PC-9 (cell line): Measurements from ENCODE around the gene MRPL18. TPM values are rescaled to one million over a fixed set of nuclear protein-coding genes. Genes with fewer than 3 reads are reported as not detected.
A peak's percentile ranks its signal among the peaks of the same experiment; 100 is the strongest.

Experiments used
- BruUV-seq: library from RNA; stranded (reverse); fragments of 400-500 nt; replicated peaks from 2 replicates; lab custom pipeline; 2021; lab: Mats Ljungman, UMichigan
- CTCF ChIA-PET: fragments of 300-600 bp; sonication (Branson Sonifier 250); formaldehyde crosslinking; loops from one replicate; lab custom pipeline; 2022; ENCODE audit warnings: antibody characterized with exemption; lab: Charles Lee
- POLR2A ChIA-PET: fragments of 300-600 bp; sonication (Branson Sonifier 250); formaldehyde crosslinking; loops from one replicate; lab custom pipeline; 2022; ENCODE audit warnings: antibody characterized with exemption; ENCODE audit not compliant: unreplicated experiment; lab: Charles Lee
- DNase-seq, 2 experiments: peaks; one replicate each; pipeline versions ENCODE4 v3.0.0 to v3.0.0-alpha.2; 2015 to 2022; ENCODE audit warnings: mixed read lengths in 1 of 2
- H2AFZ ChIP-seq: fragments of 200-600 bp; sonication (generic); 2 replicates; pipeline ENCODE4 v1.8.1; 2017; ENCODE audit warnings: antibody characterized with exemption
- H3F3A ChIP-seq: fragments of 200-600 bp; sonication (generic); 2 replicates; pipeline ENCODE4 v1.8.1; 2017; ENCODE audit warnings: antibody characterized with exemption, mild to moderate bottlenecking, low read depth; ENCODE audit not compliant: insufficient read depth
- H3K27ac ChIP-seq: fragments of 200-600 bp; sonication (generic); 2 replicates; pipeline ENCODE4 v1.6.1; 2016; ENCODE audit warnings: mixed run types
- H3K27me3 ChIP-seq: fragments of 200-600 bp; sonication (generic); 2 replicates; pipeline ENCODE4 v1.6.1; 2016; ENCODE audit warnings: low read depth, mixed run types; ENCODE audit not compliant: insufficient read depth
- H3K36me3 ChIP-seq: fragments of 200-600 bp; sonication (generic); 2 replicates; pipeline ENCODE4 v1.6.1; 2016; ENCODE audit warnings: low read depth, mixed run types
- H3K4me1 ChIP-seq: fragments of 200-600 bp; sonication (generic); replicated peaks from 2 replicates; pipeline ENCODE4 v1.6.1; 2016; ENCODE audit warnings: mixed run types; ENCODE audit not compliant: insufficient read depth
- H3K4me2 ChIP-seq: fragments of 200-600 bp; sonication (generic); 2 replicates; pipeline ENCODE4 v1.6.1; 2017; ENCODE audit warnings: mixed run types
- H3K4me3 ChIP-seq: fragments of 200-600 bp; sonication (generic); 2 replicates; pipeline ENCODE4 v1.6.1; 2016; ENCODE audit warnings: mixed run types
- H3K79me2 ChIP-seq: fragments of 200-600 bp; sonication (generic); 2 replicates; pipeline ENCODE4 v1.6.1; 2017; ENCODE audit warnings: low read depth, mixed run types
- H3K9me2 ChIP-seq: fragments of 200-600 bp; sonication (generic); 2 replicates; pipeline ENCODE4 v1.8.1; 2017; ENCODE audit warnings: mild to moderate bottlenecking; ENCODE audit not compliant: insufficient read depth
- H3K9me3 ChIP-seq: fragments of 200-600 bp; sonication (generic); 2 replicates; pipeline ENCODE4 v1.8.1; 2016; ENCODE audit warnings: low read depth; ENCODE audit not compliant: insufficient read depth
- H4K20me1 ChIP-seq: fragments of 200-600 bp; sonication (generic); 2 replicates; pipeline ENCODE4 v1.8.1; 2017; ENCODE audit not compliant: insufficient read depth
- EZH2 ChIP-seq: fragments of 200-600 bp; sonication (generic); IDR thresholded peaks from 2 replicates; pipeline ENCODE4 v1.8.0; 2017; ENCODE audit warnings: antibody characterized with exemption, low read depth
- intact Hi-C: fragments of 100-400 bp; cut with micrococcal nuclease; formaldehyde crosslinking; loops from one replicate; pipeline ENCODE4 v1.10.0; 2022; ENCODE audit not compliant: unreplicated experiment
- total RNA-seq: library from RNA; stranded (reverse); gene quantifications from 2 replicates; pipeline ENCODE4 v1.2.3, GENCODE V29; 2021
- TF ChIP-seq, protein P1 (sequence below): fragments of 200-600 bp; sonication (generic); conservative IDR thresholded peaks from 2 replicates; pipeline ENCODE4 v1.6.1; 2017; ENCODE audit warnings: mixed run types, antibody characterized with exemption, mild to moderate bottlenecking, moderate library complexity

The MRPL18 gene
- total RNA-seq, 1 experiment from 2014 or later = 54.4 TPM

DNA sequence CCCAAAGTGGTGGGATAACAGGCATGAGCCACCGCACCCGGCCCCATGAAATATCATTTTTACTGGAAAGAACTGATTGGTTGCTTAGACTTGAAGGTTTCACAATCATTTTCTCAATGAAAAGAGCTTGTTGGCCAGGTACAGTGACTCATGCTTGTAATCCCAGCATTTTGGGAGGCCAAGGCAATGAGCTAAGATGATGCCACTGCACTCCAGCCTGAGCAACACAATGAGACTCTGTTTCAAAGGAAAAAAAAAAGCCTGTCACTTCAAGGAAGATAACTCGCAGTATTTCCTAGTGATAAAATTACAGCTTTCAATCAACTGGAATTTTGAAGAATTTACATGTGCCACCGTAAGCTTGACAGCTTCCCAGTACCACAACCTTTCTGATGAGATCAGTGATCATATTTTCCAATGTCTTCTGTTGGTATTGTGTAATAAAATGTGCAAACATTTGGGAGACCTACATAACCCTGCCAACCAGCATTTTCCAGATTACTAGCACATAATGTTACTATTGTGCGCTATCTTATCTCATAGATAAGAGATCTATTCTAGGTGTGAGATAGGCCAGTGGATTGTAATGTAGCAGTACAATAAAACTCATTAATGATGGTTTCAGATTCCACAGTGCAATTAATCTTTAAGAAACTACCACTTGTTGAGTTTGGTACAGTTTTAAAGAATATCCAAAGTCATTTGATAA, 17.0 kb downstream of the MRPL18 start:
- no peaks in the 10 kb centered on the region for H3K27me3 ChIP-seq
- H3K36me3 ChIP-seq = no peaks in the 10 kb centered on the region
- intact Hi-C loops = no loop called here
- no peak overlapping the region for H2AFZ ChIP-seq
- ChIA-PET CTCF (interaction anchor here (0.6 to 0.8 kb wide), 2 partner anchors 17 to 81 kb away, joined by 3 to 4 read pairs; partner anchors contain the start of gene MRPL18), POLR2A (interaction anchor here (0.7 to 0.9 kb wide), 2 partner anchors 14 to 17 kb away, joined by 6 to 10 read pairs; partner anchors contain the start of gene MRPL18)
- H3K79me2 ChIP-seq = no peaks in the 10 kb centered on the region
- peaks cover 10% of the 10 kb centered on the region for H3K4me1 ChIP-seq
- H3K27ac ChIP-seq = peak overlapping the region; percentile 46
- no TSS peak for BruUV-seq
- no peak overlapping the region for H3K4me3 ChIP-seq
- H3K9me2 ChIP-seq = no peaks in the 10 kb centered on the region
- peak; percentile 18 to 85 for DNase-seq
- no peaks in the 10 kb centered on the region for H4K20me1 ChIP-seq
- H3F3A ChIP-seq = peaks cover 10% of the 10 kb centered on the region
- no peak for TF ChIP-seq EZH2
- TF ChIP-seq, protein P1, sequence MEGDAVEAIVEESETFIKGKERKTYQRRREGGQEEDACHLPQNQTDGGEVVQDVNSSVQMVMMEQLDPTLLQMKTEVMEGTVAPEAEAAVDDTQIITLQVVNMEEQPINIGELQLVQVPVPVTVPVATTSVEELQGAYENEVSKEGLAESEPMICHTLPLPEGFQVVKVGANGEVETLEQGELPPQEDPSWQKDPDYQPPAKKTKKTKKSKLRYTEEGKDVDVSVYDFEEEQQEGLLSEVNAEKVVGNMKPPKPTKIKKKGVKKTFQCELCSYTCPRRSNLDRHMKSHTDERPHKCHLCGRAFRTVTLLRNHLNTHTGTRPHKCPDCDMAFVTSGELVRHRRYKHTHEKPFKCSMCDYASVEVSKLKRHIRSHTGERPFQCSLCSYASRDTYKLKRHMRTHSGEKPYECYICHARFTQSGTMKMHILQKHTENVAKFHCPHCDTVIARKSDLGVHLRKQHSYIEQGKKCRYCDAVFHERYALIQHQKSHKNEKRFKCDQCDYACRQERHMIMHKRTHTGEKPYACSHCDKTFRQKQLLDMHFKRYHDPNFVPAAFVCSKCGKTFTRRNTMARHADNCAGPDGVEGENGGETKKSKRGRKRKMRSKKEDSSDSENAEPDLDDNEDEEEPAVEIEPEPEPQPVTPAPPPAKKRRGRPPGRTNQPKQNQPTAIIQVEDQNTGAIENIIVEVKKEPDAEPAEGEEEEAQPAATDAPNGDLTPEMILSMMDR = no peak
- peak overlapping the region; percentile 18 for H3K4me2 ChIP-seq
- no peaks in the 10 kb centered on the region for H3K9me3 ChIP-seq

GRCh38 chr6:159808647-159809046, 18.4 kb downstream of the MRPL18 start:
- Histone ChIP-seq H3K27me3 (no peaks in the 10 kb centered on the region), H2AFZ (no peak overlapping the region), H3K27ac (no peak overlapping the region), H3K4me2 (no peak overlapping the region), H3K79me2 (no peaks in the 10 kb centered on the region), H3K36me3 (no peaks in the 10 kb centered on the region), H3K9me2 (no peaks in the 10 kb centered on the region), H4K20me1 (no peaks in the 10 kb centered on the region), H3K4me1 (peaks cover 10% of the 10 kb centered on the region), H3F3A (peaks cover 10% of the 10 kb centered on the region), H3K4me3 (no peak overlapping the region), H3K9me3 (no peaks in the 10 kb centered on the region)
- no peak for DNase-seq
- no peak for TF ChIP-seq EZH2
- TF ChIP-seq, protein P1 = no peak
- BruUV-seq = no TSS peak
- intact Hi-C loops = no loop called here
- POLR2A ChIA-PET = no interaction called here
- CTCF ChIA-PET = no interaction called here

- H2AFZ ChIP-seq = no peak overlapping the region
- H3K27ac ChIP-seq = no peak overlapping the region
- BruUV-seq = no TSS peak
- no peaks in the 10 kb centered on the region for H3K27me3 ChIP-seq
- intact Hi-C loops = no loop called here
- ChIA-PET CTCF (no interaction called here), POLR2A (no interaction called here)
- no peak for DNase-seq
- H3K9me2 ChIP-seq = no peaks in the 10 kb centered on the region
- H3K36me3 ChIP-seq = no peaks in the 10 kb centered on the region
- H3K9me3 ChIP-seq = no peaks in the 10 kb centered on the region
- peaks cover 10% of the 10 kb centered on the region for H3F3A ChIP-seq
- H3K4me3 ChIP-seq = no peak overlapping the region
- H4K20me1 ChIP-seq = no peaks in the 10 kb centered on the region
- no peak overlapping the region for H3K4me2 ChIP-seq
- peaks cover 10% of the 10 kb centered on the region for H3K4me1 ChIP-seq
- TF ChIP-seq, protein P1 = no peak
- no peak for TF ChIP-seq EZH2
- no peaks in the 10 kb centered on the region for H3K79me2 ChIP-seq
Observed at GRCh38 chr6:159809149-159809548, 18.9 kb downstream of the MRPL18 start.
